ENCODE data around the gene ANKRD30BL.
"Not testable (repeated sequence)": the region's sequence is repeated elsewhere in the genome, so short reads cannot be mapped to it uniquely, and the experiment has no call there.

- not testable (repeated sequence) for TF ChIP-seq EP300, POLR2AphosphoS5 (IDR thresholded peaks at IDR 0.05)
- TF ChIP-seq, protein P1, sequence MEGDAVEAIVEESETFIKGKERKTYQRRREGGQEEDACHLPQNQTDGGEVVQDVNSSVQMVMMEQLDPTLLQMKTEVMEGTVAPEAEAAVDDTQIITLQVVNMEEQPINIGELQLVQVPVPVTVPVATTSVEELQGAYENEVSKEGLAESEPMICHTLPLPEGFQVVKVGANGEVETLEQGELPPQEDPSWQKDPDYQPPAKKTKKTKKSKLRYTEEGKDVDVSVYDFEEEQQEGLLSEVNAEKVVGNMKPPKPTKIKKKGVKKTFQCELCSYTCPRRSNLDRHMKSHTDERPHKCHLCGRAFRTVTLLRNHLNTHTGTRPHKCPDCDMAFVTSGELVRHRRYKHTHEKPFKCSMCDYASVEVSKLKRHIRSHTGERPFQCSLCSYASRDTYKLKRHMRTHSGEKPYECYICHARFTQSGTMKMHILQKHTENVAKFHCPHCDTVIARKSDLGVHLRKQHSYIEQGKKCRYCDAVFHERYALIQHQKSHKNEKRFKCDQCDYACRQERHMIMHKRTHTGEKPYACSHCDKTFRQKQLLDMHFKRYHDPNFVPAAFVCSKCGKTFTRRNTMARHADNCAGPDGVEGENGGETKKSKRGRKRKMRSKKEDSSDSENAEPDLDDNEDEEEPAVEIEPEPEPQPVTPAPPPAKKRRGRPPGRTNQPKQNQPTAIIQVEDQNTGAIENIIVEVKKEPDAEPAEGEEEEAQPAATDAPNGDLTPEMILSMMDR (IDR thresholded peaks at IDR 0.05): not testable (repeated sequence)
Measured at GRCh38 chr2:132162125-132162660, 441 bp upstream of the ANKRD30BL start.

All from stomach (tissue), 4 donors.